Measurements from ENCODE around the gene RUFY3. TPM values are rescaled to one million over a fixed set of nuclear protein-coding genes. Genes with fewer than 3 reads are reported as not detected.
A peak's percentile ranks its signal among the peaks of the same experiment; 100 is the strongest.

The RUFY3 gene
- total and polyA plus RNA-seq, 2 of the 13 experiments (the other 11 are each of a cell fraction or from before 2014, with no cell fraction given), result 17.9 to 25.3 TPM

DNA sequence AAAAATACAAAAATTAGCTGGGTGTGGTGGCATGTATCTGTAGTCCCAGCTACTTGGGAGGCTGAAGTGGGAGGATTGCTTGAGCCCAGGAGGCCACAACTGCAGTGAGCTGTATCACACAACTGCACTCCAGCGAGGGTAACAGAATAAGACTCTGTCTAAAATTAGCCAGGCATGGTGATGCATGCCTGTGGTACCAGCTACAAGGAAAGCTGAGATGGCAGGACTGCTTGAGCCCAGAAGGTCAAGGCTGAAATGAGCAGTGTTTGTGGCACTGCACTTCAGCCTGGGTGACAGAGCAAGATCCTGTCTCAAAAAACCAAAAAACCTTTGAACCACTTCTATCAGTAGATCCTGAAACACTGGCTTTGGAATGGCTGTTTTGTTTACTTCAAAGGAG, 107.7 kb downstream of the RUFY3 start:
- H3K27me3 ChIP-seq (ENCODE audit: control insufficient read depth in 1 of 2, insufficient read depth in 2 of 2, low read length in 2 of 2), result no peaks in the 10 kb centered on the region
- no peak overlapping the region for H3K27ac ChIP-seq (ENCODE audit: extremely low read length, insufficient read depth, low read length)
- H3K9ac ChIP-seq (ENCODE audit: insufficient read depth, low read depth, low read length), result no peak overlapping the region
- WGBS (ENCODE audit: low lambda C conversion rate), result 100% methylated on average over 1 of the region's 1 CpG
- H3K4me3 ChIP-seq (replicated peaks in 1 of 3; ENCODE audit: insufficient read depth in 1 of 3, low read depth in 2 of 3, low read length in 3 of 3), result no peak overlapping the region
- peaks cover 4% of the 10 kb centered on the region for H3K79me2 ChIP-seq (ENCODE audit: insufficient read depth, low read length)
- no peaks in the 10 kb centered on the region for H3K9me3 ChIP-seq (ENCODE audit: low read length)
- 0 out of 3 replicates have a peak, but pooled peaks have one; percentile 31 for ATAC-seq
- no peak for DNase-seq (ENCODE audit: low spot score)
- no peaks in the 10 kb centered on the region for H3K4me1 ChIP-seq (ENCODE audit: insufficient read depth, low read length)
- no peaks in the 10 kb centered on the region for H4K20me1 ChIP-seq (ENCODE audit: insufficient read depth, low read length)
- POLR2A ChIA-PET, result interaction anchor here (1.2 kb wide), 1 partner anchor 10 kb away, joined by 7 read pairs; the partner anchor contains the start of gene GRSF1
- intact Hi-C loops (cut with micrococcal nuclease; ENCODE audit: unreplicated experiment) (no loop called here), in situ Hi-C loops (cut with HindIII; ENCODE audit: extremely low pct_ligation_motif_present, low pct_unique_long_range_greater_than_20kb) (no loop called here)
- no TSS peak for BruUV-seq (replicated peaks)
- H3K4me2 ChIP-seq (ENCODE audit: low read depth, low read length), result no peak overlapping the region
- H3K36me3 ChIP-seq (replicated peaks in 1 of 2; ENCODE audit: control insufficient read depth in 1 of 2, insufficient read depth in 2 of 2, low read length in 2 of 2), result peaks cover 15 to 73% of the 10 kb centered on the region in 2 experiments
- no peak for FAIRE-seq
- H2AFZ ChIP-seq (ENCODE audit: low read length), result no peak overlapping the region
- CTCF ChIA-PET (ENCODE audit: low intra/inter-chr PET ratio, low total read pairs), result no interaction called here
- TF ChIP-seq, protein P1, sequence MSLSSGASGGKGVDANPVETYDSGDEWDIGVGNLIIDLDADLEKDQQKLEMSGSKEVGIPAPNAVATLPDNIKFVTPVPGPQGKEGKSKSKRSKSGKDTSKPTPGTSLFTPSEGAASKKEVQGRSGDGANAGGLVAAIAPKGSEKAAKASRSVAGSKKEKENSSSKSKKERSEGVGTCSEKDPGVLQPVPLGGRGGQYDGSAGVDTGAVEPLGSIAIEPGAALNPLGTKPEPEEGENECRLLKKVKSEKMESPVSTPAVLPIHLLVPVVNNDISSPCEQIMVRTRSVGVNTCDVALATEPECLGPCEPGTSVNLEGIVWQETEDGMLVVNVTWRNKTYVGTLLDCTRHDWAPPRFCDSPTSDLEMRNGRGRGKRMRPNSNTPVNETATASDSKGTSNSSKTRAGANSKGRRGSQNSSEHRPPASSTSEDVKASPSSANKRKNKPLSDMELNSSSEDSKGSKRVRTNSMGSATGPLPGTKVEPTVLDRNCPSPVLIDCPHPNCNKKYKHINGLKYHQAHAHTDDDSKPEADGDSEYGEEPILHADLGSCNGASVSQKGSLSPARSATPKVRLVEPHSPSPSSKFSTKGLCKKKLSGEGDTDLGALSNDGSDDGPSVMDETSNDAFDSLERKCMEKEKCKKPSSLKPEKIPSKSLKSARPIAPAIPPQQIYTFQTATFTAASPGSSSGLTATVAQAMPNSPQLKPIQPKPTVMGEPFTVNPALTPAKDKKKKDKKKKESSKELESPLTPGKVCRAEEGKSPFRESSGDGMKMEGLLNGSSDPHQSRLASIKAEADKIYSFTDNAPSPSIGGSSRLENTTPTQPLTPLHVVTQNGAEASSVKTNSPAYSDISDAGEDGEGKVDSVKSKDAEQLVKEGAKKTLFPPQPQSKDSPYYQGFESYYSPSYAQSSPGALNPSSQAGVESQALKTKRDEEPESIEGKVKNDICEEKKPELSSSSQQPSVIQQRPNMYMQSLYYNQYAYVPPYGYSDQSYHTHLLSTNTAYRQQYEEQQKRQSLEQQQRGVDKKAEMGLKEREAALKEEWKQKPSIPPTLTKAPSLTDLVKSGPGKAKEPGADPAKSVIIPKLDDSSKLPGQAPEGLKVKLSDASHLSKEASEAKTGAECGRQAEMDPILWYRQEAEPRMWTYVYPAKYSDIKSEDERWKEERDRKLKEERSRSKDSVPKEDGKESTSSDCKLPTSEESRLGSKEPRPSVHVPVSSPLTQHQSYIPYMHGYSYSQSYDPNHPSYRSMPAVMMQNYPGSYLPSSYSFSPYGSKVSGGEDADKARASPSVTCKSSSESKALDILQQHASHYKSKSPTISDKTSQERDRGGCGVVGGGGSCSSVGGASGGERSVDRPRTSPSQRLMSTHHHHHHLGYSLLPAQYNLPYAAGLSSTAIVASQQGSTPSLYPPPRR (CRISPR knock-in tag; IDR thresholded peaks at IDR 0.05; ENCODE audit: borderline replicate concordance), result no peak
- TF ChIP-seq SOX6 (IDR thresholded peaks at IDR 0.05) (no peak), SOX6 (CRISPR knock-in tag; IDR thresholded peaks at IDR 0.05) (no peak), ZNF644 (CRISPR knock-in tag; IDR thresholded peaks at IDR 0.05; ENCODE audit: low read depth) (no peak), ZNF510 (CRISPR knock-in tag; IDR thresholded peaks at IDR 0.05; ENCODE audit: low read depth) (no peak), SMARCE1 (IDR thresholded peaks at IDR 0.05; ENCODE audit: borderline replicate concordance) (no peak), NFATC3 (CRISPR knock-in tag; IDR thresholded peaks at IDR 0.05) (no peak), FLYWCH1 (CRISPR knock-in tag; IDR thresholded peaks at IDR 0.05) (no peak), ZNF550 (CRISPR knock-in tag; IDR thresholded peaks at IDR 0.05; ENCODE audit: borderline replicate concordance) (no peak)
- TF ChIP-seq, protein P2, sequence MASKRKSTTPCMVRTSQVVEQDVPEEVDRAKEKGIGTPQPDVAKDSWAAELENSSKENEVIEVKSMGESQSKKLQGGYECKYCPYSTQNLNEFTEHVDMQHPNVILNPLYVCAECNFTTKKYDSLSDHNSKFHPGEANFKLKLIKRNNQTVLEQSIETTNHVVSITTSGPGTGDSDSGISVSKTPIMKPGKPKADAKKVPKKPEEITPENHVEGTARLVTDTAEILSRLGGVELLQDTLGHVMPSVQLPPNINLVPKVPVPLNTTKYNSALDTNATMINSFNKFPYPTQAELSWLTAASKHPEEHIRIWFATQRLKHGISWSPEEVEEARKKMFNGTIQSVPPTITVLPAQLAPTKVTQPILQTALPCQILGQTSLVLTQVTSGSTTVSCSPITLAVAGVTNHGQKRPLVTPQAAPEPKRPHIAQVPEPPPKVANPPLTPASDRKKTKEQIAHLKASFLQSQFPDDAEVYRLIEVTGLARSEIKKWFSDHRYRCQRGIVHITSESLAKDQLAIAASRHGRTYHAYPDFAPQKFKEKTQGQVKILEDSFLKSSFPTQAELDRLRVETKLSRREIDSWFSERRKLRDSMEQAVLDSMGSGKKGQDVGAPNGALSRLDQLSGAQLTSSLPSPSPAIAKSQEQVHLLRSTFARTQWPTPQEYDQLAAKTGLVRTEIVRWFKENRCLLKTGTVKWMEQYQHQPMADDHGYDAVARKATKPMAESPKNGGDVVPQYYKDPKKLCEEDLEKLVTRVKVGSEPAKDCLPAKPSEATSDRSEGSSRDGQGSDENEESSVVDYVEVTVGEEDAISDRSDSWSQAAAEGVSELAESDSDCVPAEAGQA (IDR thresholded peaks at IDR 0.05; ENCODE audit: low read depth), result no peak
- TF ChIP-seq, protein P2 (CRISPR knock-in tag; IDR thresholded peaks at IDR 0.05; ENCODE audit: borderline replicate concordance), result no peak
- TF ChIP-seq, protein P3, sequence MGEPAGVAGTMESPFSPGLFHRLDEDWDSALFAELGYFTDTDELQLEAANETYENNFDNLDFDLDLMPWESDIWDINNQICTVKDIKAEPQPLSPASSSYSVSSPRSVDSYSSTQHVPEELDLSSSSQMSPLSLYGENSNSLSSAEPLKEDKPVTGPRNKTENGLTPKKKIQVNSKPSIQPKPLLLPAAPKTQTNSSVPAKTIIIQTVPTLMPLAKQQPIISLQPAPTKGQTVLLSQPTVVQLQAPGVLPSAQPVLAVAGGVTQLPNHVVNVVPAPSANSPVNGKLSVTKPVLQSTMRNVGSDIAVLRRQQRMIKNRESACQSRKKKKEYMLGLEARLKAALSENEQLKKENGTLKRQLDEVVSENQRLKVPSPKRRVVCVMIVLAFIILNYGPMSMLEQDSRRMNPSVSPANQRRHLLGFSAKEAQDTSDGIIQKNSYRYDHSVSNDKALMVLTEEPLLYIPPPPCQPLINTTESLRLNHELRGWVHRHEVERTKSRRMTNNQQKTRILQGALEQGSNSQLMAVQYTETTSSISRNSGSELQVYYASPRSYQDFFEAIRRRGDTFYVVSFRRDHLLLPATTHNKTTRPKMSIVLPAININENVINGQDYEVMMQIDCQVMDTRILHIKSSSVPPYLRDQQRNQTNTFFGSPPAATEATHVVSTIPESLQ (CRISPR knock-in tag; conservative IDR thresholded peaks at IDR 0.05), result no peak
